ENCODE results near the gene GRIP1.

The GRIP1 gene

DNA sequence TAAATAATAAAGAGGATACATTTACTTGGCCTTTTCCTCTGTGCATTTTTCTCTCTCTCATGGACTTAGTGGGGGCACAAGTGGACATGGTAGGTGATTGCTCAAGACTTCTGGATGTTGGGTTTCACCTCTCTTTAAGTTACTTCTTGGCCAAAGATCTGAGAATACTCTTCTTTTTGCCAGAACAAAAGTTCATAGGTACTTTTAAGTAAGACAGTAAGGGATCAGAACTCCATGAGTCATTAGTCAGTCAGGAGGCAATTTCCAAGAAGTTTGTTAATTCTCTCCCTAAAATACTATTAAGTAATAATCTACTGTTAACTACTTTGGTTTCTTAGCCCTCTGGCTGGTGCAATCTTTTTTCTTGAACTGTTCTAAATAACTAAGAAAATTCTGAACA is 84.2 kb downstream of the GRIP1 start:
- no peak for DNase-seq

DNA sequence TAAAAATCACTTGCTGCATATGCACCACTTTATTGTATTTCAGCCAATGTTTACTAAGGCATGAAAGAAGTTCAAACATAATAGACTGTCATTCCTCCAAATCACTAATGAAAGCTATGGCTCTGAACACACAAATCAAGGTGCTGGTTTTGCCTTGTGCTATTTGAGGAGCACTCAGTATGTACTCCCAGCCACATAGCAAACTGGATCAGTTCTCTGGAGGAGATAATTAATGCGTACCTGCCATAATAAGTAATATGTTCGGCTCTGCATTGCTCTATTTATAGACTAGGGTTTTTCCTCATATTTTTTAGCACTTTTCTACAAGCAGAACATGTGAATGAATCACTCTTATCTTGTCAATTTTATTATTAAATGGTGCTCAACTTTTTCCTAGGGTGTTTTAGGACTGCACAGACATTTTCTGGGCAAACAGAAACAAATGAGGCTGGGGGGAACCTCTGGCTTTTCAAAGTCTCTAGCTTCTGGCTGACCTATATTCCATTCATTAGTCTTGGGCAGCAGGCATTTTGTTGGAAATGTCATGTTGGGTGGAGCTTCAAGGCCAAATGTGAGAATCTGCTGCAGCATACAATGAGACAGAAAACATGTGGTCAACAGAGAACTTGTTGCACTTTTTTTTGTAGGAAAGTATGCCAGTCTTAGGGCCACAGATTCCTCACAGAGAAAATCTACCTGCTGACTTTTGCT is 88.4 kb downstream of the GRIP1 start:
- no peak for DNase-seq

DNA sequence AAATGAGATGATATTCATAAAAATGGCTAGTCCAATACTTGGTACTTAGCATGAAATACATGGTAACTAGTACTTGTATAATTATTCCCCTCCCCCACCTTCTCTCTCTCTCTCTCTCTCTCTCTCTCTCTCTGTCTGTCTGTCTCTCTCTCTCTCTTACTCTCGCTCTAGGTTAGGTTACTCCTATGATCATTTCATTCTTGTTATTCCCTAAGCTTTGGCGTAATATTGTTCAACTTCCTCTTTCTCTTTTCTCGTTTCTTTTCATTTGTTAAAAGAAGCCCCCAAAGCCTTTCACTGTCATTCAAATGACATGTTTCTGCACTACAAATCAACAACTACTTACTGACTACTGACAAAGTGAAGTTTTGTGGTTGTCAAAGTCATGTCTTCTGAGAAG is 89.8 kb downstream of the GRIP1 start:
- DNase-seq, result no peak

DNA sequence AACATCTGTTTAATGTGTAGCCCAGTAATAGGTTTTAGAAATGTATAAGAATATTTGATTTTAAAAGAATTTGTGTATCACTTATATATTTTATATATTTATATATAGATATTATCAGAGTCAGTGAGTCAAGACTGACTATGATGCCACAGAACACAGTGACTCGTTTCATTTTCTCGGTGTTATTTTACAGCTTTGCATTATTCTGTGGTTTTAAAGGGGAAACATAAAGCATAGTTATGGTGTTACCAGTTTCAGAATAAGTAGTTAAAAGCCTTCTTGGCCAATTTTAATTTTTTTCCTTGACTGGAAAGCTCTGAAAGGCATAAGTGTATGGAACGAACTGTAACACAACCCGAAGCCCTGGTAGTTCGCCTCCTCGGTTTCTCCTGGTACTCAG is 91.0 kb downstream of the GRIP1 start:
- no peak for DNase-seq

DNA sequence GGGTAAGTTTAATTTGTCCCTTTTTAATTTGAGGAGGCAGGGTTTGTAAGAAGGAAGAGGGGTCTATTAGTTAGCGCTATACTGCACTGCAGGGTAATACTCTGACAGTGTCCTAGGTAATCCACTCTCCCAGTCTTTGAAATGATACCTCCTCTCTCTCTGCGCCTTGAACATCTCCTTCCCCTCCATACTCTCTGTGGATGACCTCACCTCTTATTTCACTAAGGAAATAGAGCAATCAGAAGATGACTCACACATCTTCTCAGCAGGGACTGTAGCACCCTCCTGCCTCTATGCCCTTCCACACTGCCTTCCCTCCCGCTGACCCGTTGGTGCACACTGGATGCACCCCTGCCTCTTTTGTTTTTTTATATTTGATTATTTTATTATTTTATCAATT is 94.2 kb downstream of the GRIP1 start:
- no peak for DNase-seq

DNA sequence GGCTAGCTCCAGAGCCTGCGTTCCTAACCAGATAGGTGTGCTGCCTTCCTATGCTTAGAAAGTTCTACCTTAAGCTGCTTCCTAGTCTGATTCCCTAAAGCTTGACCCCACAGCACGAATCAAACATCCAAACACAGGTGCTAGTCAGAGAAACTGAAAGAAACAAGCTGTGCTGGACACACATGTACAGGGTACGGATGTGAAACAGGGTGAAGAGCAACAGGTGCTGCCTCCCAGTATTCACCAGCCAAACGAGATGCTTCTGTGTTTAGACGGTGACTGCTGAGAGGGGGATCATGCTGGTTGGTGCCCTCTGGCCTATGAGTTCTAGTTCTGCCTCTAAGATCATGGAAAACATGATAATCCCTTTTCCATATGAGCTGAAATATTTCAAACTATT is 105.3 kb downstream of the GRIP1 start:
- no peak for DNase-seq

DNA sequence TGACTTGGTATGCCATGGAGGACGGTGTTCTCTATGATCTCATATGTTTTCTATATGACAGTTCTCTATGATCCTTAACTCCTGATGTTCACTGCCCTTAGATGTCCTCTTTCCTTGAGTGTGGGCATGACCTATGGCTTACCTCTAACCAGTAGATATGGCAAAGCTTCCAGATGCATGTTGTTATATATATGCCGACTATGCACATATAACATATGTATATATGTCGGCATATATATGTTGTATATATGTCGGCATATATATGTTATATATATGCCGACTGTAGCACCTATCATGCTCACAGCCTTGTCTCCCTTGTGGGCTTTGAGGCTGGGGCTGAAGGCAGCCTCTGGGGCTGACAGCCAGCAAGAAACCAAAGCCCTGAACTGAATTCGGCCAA is 106.0 kb downstream of the GRIP1 start:
- DNase-seq, result no peak

DNA sequence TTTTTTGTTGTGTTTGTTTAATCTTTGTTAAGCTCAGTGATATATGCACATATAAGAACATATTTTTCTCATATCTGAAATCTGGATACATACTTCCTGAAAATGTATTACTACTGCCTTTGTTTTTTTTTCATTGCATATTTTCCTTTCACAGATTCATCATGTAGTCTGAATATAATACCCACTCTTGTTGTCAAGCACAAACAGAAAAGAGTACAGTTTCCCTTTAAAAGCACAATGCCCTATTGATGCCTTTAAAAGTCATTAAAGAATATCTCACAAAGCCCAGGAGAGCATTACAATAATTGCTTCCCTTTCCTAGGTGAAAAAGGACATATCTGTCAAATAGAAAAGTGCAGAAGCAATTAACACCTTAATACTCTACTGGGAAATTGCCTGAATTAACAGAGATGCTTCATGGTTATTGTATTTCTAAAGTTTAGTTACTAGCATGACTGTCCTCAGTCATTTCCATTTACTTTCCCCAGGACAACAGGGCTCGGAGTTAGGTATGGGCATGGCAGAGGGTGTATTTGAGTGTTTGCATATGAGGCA is 107.4 kb downstream of the GRIP1 start:
- no peak for DNase-seq

DNA sequence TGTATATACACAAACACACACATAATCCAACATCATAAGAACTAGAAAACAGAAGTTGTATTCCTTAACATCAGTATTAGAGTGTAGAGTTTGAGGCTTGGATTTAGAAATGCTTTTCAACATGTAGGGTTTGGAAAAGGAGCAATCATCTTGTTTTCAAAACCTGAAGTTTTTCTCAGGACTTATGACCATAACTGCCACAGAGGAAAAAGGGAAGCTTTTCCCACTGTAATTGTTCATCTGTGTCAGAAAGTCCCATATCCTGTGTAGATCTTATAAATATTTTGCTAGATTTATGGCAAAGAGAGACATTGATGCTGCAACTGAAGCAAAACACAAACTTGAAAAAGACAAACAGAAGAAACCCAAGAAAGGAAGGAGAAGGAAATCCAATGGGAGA is 115.7 kb downstream of the GRIP1 start:
- no peak for DNase-seq

DNA sequence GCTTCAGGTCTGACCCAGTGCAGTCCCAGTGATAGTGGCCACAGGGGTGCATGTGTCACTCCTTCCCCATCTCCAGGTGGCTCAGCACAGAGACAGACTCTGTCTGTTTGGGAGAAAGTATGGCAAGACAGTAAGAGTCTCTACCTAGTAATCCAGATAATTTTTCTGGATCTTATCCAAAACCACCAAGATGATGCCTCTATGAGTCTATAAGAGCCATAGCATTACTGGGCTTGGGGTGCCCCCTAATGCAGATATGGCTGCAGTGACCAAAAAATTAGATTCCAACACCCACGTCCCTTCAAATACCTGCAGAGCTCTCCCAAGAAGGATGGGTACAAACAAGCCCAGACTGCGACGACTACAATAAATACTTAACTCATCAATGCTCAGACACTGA is 123.8 kb downstream of the GRIP1 start:
- no peak for DNase-seq

DNA sequence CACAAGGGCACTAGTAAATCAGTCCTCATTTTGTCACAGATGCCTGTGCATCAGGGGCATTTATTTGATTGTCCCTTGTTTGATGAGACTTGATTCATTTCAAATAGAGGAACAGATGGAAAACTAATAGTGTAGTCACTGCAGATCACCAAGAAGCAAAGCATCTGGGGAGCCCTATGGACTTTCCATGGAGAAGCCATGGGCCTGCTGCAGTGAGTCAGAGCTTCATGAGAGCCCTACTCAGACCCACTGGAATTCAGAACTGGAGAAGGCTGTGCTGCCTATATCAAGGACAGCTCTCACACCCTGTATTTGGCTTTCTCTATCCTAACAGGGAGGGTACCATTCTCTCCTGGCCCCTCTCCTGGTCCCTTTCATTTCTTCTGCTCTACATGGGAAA is 126.2 kb downstream of the GRIP1 start:
- DNase-seq, result no peak

DNA sequence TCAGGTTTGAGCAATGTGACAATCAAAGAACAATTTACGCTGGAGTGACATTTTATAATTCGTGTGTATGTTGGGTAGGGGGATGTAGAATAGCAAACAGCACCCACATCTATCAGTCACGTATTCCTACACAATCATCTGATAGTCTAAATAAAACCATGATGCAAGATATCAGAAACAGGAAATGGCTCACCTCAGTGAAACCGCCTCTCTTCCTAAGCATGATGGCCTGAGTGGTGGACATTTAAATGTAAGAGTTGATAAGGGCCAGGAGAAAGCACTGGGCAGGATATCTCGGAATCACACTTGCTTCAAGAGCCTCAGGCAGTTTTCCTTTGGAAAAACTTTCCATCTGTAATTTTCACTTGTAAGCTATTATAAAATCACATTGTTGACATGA is 128.2 kb downstream of the GRIP1 start:
- DNase-seq, result no peak

DNA sequence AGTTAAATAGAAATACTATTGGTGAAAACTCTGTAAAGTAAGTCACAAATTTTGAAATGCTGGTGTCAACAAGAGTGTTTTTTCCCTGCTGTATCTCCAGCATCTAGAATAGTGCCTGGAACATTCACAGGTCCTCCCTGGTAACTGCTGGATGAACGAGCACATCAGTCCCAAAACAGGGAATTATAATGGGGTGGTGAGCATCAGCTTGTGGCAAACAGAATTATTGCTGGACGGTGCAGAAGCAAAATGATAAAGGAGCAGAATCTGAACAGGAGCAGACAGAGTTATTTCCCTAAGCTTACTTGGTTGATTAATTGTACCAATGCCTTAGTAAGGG is 129.9 kb downstream of the GRIP1 start:
- no peak for DNase-seq

DNA sequence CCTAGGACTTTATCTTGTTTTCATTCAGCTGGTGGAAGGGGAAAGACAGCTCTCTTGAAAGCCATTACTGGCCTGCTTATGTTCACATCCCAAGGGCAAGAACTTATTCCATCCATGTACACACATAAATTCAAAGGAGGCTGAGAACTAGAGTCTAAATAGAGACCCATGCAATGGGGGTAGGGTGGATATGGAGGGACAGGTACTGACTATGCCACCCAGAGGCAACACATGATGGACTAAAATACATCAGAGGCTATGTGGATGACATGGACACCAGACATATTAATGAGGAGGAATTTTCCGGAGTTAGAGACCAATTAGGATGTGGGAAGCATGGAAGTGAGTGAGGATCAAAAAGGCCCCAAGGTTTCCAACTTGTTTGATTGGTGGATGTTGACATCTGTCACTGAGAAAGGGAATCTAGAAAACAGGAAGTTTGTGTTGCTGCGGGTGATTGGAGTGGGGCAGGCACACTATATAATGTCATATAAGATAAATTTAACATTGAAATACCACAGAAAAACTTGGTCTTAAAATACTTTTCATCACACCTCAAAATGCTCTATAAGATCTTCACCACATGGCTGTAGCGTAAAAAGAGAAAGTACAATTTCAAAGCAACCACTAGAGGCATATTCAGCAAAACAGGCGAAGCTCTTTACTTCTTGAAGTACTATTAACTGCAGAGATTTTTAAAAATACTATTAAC is 130.4 kb downstream of the GRIP1 start:
- no peak for DNase-seq

DNA sequence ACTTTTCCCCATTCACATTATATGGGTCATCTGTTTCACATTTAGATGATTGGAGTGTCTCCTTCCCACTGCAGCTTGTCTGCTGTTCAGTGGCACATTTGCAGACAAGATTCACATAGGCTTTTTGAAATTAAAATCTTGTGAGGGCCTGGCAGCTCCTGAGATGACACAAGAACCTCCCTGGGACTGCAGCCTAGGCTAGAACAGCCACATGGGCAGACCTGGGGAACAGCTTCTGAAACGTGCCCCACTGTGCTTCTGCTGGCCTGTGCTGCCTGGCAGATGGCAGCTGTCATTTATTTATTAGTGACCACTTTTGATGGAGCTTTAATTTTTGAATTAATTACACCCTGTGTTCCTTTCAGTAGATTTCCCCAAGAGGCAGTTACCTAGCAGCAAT is 137.4 kb downstream of the GRIP1 start:
- no peak for DNase-seq

DNA sequence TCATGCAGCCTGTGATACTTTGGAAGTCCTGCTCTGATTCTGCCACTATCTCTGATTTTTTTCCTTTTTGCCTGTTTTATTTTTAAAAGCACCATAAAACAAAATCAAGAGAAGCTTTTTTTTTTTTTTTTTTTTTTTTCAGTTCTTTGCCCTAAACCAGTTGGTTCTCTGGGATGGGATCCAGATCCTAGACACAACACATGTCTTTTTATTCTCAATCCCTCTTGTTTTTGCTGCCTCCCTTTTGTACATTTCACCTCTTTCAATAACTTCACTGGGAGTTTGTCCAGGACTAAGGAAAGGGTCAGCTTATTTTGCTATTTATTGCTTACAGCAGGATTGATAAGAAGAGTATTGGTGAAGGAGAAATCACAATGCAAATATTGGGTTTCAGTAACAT is 139.4 kb downstream of the GRIP1 start:
- no peak for DNase-seq

DNA sequence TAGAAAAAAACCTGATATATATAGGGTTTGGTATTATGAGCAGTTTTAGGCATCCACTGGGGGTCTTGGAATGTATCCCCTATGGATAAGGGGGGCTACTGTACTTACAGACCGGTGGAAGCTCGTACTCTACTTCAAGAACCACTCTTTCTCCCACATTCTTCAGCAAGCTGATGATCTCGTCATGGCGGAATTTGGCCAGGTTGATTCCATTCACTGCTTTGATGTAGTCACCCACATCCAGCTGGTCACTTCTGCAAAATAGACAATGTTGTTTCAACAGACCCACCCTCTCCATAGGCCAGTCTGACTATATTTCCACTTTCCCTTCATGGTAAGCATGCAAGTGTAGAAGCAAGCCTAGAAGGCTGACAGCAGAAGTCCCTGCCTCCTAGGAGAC is 139.9 kb downstream of the GRIP1 start:
- no peak for DNase-seq

DNA sequence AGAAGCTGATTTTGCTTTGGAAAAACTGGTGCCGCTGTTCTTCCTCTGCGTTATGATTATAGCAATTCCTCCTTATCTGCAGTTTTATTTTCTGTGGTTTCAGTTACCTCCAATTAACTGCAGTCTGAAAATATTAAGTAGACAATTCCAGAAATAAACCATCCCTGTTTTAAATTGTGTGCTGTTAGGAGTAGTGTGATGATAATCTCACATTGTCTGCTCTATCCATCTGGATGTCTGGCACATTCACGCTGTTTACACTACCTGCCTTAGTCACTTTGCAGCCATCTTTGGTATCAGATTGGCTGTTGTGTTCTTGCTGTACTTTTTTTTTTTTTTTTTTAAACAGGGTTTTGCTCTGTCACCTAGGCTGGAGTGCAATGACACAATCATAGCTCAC is 141.0 kb downstream of the GRIP1 start:
- no peak for DNase-seq

DNA sequence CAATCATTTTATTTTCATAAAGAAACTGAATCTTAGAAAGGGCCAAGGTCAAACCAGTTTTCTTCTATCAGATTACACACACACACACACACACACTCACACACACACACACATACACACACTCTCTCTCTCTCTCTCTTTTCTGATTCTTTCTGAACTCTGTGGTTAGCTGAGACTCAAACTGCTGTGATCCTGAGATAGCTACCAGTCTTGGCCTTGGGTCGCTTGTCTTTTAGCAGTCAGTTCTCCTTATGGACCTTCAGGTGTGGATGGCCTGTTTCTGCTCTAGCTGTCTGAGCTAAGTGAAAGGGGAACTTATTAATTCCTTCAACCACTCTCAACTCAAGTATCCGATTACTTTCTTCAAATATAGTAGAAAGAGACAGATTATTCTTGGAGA is 145.1 kb downstream of the GRIP1 start:
- DNase-seq, result peak; percentile 3

DNA sequence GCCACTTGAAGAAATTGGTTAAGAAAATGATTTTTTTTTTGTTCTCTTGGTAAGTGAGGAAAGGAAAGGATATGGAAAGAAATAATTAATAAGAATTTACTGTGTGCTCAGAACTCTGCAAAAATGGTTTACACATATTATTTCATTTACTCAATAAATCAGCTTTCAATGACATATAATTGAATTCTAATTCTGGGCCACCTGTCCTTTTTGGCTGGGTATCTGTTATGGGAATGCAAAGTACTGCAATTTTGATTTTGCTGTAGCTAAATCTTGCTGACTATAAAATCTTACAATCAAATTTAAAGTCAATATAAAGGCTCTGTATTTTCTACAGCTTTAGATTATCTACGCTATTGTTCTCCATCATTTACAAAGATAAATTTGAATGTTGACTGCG is 147.1 kb downstream of the GRIP1 start:
- no peak for DNase-seq

DNA sequence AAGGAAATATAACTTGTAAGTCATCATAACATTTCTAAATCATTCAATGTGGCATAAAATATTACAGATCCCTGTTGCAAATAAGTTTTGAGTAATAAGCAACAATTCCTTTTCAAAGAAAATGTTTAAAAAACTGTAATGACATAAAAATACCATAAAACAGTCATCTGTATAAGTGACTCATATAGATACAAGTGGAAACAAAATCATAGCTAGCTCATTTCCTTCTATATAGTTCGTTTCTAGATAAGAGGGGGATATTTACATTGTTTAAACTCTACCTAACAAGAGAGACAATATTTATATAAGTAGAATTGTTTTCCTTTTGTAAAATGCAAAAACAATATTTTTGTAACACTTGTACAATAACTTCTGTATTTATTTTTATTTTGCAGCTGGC is 148.9 kb downstream of the GRIP1 start:
- DNase-seq, result no peak

DNA sequence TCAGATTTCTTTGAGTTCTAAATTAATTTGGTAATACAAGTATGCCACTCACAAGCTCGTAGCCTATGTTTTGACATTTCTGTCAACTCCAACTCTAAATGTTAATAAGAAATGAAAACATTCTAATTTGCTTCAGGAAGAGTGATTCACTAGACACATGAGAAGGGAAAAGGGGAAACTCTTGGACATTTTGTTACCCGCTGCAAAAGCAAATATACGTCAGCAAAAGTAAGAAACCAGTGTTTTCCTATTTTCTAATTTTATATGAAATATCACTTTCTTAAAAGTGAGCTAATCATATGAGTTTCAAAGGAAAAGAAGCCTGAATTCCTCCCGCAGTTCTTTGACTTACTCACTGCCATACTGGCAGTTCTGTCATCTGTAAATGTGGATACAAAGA is 162.3 kb downstream of the GRIP1 start:
- DNase-seq, result no peak

DNA sequence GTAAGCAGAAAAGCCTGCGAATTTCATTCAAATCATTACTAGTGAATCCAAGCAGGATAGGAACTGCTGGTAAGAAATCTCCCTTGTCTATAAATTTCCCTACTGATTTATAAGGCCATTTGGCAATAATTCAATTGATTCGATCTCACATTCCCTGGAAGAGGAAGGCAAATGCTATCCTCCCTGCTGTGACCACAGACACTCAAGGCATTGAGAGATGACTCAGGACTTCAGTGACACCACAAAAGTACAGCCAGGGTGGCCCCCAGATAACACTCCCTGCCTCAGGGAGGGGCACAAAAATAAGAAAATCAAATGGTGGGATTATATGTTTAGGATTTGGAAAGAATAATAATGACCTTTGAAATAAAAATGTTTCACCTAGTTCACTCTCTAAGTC is 162.7 kb downstream of the GRIP1 start:
- DNase-seq, result no peak

DNA sequence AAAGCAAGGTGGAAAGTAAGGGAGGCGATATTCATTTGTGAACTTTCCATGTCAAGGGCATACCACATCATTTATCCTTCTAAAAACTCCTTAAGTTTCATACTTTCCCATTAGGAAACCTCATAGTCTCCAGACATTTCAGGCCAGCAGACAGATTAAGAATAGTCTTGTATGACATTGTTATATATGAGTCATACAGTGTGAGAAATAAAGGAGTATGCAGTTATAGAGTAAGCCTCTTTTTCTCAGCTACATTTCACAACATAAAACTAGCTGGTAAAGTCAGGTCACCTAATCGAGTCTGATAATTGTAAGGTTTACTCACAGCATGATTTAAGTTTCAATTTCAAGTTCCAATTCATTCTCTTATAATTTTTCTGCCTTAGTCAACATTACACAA is 164.3 kb downstream of the GRIP1 start:
- no peak for DNase-seq

DNA sequence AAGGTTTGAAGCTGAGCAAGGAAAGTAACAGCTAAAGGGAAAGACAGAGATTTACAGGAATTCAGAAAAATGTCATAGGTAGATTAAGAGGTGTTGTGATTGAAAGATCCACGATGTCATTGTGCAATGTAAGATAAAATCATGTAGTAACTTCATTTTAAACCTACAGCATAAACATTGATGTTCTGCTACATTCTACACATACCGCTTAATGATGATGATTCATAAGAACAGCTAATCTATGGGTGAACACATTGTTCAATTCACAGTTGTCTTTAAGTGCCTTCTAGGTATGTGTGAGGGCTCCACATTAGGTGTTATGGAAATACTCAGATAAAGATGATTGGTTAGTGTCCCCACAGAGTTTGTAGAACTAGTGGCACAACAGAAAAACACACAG is 170.9 kb downstream of the GRIP1 start:
- DNase-seq, result no peak

Measured in CD4-positive, alpha-beta T cell treated with Interleukin-12 subunit alpha and Interleukin-12 subunit beta, for 1 hour (primary cell).